Inflammatory macrophage treated with lipopolysaccharide for 1 hour (primary cell): Measurements from ENCODE around the gene TRAK1.
"Not testable (repeated sequence)": the region's sequence is repeated elsewhere in the genome, so short reads cannot be mapped to it uniquely, and the experiment has no call there.

Experiments
- DNase-seq, 2 donors: peaks; one replicate each; pipeline ENCODE4 v3.0.0-alpha.2; 2020 to 2022

TRAK1 gene

DNA sequence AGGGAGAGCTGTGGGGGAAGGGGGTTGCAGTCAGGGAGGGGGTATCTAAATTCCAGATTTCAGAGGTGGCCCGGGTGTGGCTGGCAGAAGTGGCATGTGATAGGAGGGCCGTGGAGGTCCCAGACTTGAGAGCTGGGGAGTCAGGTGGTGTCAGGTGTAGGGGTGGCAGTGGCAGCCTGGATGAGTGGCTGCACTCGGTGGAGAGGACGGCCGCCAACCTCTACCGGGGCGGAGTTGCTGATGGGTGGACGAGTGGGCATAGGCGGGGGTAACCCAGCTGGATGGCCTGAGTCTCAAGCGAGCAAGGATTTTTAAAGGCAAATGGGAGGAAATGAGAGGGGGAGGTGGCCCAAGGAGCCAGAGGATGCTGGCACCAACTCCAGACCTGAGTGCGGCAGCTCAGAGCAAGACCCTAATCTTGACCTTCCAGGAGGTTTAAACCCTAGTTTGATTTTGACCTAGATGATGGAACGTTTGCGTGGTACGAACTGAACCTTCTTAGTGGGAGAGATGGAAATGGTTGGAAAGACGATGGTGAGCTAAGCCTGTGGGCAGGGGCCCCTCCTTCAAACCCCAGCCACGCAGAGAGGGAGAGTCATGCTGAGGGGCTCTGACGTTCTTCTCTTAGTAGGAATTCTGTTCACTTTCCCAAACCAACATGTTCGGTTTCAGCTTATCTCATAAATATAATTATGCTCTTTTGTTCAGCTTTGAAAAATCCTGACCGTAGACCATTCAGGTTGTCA is 8.0 kb downstream of the TRAK1 start:
- no peak for DNase-seq

GRCh38 chr3:42101048-42101447 is 9.9 kb downstream of the TRAK1 start:
- DNase-seq, result peak; percentile 89 to 91

DNA sequence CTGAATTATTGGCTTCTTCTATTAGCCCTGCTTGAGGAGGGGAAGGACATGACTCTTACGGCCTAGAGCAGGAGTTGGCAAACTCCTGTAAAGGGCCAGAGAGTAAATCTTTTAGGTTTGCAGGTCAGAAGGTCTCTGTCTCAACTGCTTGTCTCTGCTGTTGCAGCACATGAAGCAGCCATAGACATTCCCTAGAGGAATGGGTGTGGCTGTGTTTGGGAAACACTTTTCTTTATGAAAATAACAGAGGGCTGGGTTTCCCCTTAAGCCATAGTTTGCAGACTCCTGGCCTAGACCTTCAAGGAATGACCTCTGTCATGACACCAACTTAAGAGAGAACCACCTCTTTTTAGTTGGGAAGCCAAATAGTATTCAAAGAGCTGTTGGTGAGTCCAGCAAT is 10.3 kb downstream of the TRAK1 start:
- peak in 1 of 2 donors; percentile 58 for DNase-seq

DNA sequence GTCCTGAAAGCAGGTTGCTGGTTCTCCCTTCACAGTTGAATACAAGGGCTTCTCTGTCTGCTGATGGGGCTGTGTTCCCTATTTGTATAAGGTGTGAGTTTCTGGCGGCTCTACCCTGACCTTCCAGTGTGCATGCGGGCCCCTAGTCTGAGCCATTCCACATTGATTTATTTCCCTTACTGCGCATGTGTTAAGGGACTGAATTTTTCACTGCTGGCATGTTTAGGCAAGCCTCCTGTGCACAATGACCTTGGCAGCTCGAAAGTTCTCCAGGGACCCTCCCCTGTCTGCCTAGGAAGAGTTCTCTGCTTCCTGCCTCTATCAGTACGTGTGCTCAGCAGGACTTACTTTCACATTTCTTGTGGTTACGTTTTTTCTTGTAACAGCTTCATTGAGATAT is 11.4 kb downstream of the TRAK1 start:
- DNase-seq, result no peak

- DNase-seq, result not testable (repeated sequence)
These were observed 12.9 kb downstream of the TRAK1 start for GRCh38 chr3:42103921-42104665.

- DNase-seq, result not testable (repeated sequence)
These were observed 14.8 kb downstream of the TRAK1 start for GRCh38 chr3:42105994-42106393.

- no peak for DNase-seq
These were observed 15.5 kb downstream of the TRAK1 start for GRCh38 chr3:42106646-42107045.

- no peak for DNase-seq
These were observed 19.5 kb downstream of the TRAK1 start for GRCh38 chr3:42110631-42111030.

DNA sequence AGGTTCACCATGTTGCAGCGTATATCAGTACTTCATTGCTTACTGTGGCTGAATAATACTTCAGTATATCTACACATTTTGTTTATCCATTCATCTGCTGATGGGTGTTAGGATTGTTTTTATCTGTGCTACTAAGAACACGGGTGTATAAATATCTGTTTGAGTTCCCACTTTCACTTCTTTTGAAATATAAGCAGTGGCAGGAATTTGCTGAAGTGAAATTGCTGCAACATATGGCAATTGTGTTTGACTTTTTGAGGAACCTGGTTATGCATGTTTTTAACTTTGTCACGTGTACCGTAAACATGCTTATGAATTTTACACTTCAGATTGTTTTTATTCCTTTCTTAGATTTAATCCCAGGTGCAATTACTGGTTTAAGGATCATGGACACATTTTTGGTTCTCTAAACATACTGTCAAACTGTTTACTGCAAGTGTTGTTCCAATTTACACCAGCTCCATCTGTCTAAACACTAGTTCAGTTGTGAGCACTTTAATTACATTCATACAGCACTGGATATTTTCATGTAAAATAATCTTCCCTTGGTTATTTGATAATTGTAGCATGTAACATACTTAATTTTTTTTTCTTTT is 23.1 kb downstream of the TRAK1 start:
- peak; percentile 56 to 68 for DNase-seq

GRCh38 chr3:42115215-42115614 is 24.1 kb downstream of the TRAK1 start:
- no peak for DNase-seq

- no peak for DNase-seq
These were observed 24.8 kb downstream of the TRAK1 start for GRCh38 chr3:42115946-42116345.

GRCh38 chr3:42116466-42116865 is 25.3 kb downstream of the TRAK1 start:
- DNase-seq, result no peak

GRCh38 chr3:42117175-42118008 is 26.2 kb downstream of the TRAK1 start:
- no peak for DNase-seq

- no peak for DNase-seq
These were observed 27.7 kb downstream of the TRAK1 start for GRCh38 chr3:42118762-42119361.

GRCh38 chr3:42119561-42120355 is 28.6 kb downstream of the TRAK1 start:
- peak; percentile 13 to 14 for DNase-seq

DNA sequence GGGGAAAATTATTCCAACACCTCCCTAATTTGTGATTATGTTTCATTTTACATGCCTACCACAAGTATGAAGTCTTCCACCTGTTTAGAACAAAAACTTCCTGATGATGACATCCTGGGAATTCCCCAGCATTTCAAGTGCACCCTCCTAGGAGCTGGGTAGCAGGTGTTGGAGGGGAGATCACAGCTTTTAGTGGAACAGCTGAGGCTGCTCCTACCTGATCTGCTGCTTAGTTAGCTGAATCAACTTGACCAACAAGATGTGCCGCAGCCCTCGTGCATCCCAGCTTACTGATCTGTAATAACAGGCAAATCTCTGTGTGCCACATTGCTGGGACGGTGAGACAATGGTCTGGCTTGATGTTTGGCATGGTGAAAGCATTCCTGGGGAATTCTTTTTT is 29.7 kb downstream of the TRAK1 start:
- no peak for DNase-seq

- DNase-seq, result no peak
These were observed 31.3 kb downstream of the TRAK1 start for GRCh38 chr3:42122261-42123011.

- no peak for DNase-seq
These were observed 31.9 kb downstream of the TRAK1 start for GRCh38 chr3:42123012-42123581.

GRCh38 chr3:42123824-42124658 is 32.9 kb downstream of the TRAK1 start:
- no peak for DNase-seq

GRCh38 chr3:42127226-42127625 is 36.1 kb downstream of the TRAK1 start:
- no peak for DNase-seq
